HG03175 (cell line): ENCODE results near the gene EVI2A.
"Not testable (repeated sequence)": the region's sequence is repeated elsewhere in the genome, so short reads cannot be mapped to it uniquely, and the experiment has no call there.

Experiments
- ATAC-seq: cut with Tn5 transposase; IDR thresholded peaks from one replicate; pipeline ENCODE4 v1.9.1; 2021; ENCODE audit warnings: mild to moderate bottlenecking, moderate library complexity; ENCODE audit not compliant: unreplicated experiment

EVI2A gene, protein sequence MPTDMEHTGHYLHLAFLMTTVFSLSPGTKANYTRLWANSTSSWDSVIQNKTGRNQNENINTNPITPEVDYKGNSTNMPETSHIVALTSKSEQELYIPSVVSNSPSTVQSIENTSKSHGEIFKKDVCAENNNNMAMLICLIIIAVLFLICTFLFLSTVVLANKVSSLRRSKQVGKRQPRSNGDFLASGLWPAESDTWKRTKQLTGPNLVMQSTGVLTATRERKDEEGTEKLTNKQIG

DNA sequence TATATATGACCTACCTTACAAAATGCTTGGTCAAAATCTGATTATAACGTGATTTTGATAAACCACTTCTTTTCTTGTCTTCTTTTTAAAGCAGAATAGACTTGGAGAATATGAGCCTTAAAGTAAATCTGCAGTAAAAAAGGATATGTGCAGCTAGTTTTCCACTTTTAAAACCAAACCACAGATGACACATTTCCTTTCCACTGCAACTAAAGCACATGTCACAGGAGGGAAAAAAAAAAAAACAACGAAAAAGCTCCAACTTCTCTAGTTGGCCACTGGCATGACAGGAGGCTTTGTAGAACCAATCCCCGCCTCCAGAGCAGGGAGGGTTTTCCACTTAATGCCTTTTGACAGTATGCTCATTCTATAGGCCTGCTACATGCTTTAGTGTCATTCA is at the start of gene EVI2A:
EVI2A (minus strand) TSS at position 142 of the 400 bp plus-strand sequence. CDS start 2,609 bp downstream, outside the sequence.
- ATAC-seq = peak; percentile 60

DNA sequence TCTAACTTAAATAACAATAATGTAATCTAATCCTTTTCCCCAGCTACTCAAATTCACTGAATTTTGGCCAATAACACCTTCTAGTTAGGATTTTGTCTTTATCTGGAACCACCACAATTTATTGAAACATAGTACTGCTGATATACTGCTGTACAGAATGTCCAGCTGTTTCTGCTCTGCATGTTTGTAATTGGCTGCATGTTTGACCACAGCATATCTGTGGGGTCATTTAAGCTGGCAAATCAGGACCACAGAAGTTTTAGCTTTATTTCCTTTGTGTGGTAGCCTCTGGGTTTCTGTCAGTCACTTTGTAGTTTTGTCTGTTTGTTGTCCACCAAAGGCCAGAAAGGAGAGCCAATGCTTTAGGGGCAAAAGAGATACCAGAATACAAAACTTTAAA is 47.8 kb upstream of the EVI2A start:
- ATAC-seq = no peak

DNA sequence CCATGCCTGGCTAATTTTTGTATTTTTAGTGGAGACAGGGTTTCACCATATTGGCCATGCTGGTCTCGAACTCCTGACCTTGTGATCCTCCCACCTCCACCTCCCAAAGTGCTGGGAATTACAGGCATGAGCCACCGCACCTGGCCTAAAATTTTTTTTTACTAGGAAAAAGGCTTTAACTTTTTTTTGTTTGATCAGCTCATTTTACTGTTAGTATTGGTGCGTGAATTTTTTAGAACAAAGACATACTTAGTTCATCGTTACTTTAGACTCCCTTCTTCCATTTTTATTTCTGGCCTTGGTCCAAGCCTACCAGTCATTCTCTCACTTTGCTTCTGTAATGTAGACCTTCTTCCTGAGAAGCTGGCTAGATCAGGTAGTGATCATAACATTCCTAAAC is 44.7 kb upstream of the EVI2A start:
- no peak for ATAC-seq

DNA sequence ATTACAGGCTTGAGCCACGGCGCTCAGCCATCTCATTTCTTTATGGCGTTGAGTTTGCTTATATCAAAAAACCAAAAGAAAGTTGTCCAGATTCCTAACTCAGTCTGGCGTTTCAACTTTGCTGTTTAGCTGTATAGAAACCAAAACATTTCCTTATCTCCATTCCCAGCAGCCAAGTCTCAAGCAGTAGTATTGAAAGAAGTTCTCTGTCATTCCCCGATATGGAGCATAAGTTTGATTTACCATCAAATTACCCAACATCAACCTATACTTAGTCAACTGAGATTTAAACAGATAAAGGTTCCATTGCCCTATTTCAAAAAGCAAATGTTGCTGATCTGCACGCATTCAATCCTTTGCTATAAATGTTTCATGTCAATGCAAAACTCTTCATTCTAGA is 42.6 kb upstream of the EVI2A start:
- ATAC-seq = no peak

DNA sequence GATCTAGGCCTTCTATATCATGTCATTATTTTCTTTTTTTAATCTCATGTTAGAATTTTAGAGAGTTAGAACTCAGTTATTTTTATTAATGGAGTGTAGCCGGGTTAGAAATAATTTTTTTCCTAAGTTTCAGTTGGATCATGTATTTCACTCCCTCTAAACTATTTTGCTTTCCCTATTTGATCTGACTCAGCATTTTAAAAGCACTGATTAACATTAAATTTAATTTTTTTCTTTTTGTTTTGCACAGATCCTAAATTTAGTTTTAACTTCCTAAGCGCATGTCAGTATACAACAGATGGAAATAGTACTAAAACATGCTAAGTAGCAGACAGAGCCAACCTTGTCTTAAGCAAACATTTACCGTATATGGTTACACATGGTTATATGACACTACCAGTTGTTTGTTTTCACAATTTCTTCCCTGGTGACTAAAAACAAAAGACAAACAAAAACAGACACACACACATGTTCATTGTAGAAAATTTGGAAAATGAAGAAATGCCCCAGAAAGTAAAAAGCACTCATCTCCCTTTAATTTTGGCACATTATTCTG is 36.5 kb upstream of the EVI2A start:
- no peak for ATAC-seq

DNA sequence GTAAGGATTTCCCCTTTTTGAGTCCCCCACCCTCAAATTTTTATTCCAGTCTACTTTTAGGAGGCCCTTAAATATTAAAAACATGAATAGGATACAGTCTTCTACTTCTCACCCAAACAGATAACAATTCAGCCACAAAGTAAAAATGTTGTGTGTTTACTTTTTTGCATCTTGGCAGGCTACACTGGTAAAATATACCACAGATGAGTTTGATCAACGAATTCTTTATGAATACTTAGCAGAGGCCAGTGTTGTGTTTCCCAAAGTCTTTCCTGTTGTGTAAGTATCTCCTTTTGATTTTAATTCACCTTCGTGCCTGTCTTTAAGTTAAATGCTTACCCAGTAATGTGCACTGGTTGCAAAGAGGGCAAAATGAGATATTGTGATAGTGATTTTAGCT is 35.7 kb upstream of the EVI2A start:
- ATAC-seq = no peak

DNA sequence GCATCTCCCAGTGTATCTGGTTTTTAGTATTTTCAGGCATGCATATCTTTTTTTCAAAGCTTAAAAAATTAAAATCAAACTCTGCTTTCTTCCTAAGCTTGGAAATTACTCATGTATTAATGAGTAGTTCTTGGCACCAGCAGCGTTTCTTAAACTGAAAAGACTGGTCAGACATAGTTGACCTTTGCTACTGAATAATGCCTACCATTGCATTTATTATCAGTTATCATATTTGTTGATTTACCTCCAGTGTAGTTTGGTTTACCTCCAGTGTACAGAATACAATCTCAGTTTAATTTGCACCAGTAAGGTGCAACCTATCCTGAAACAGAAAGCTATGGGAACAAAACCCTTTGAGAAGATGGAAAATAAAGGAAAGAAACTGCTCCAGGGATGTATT is 34.5 kb upstream of the EVI2A start:
- ATAC-seq = no peak

DNA sequence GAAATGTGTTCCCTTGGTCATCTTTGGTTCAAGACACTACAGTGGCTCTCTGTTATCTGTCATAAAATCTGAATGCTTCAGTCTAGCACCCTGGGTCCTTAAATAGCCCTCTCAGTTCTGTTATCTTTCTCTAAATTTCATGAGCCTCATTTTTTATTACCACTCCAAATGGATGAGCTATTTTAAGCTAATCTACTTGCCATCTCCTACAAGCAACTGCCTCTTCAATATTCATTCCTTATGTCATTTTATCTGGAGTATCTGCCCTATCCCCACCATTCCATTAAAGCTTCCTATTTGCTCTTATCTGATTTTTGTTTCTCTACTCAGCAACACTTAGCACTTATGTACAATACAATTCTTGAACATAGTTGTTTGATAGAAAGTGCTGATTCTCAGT is 28.0 kb upstream of the EVI2A start:
- ATAC-seq = no peak

DNA sequence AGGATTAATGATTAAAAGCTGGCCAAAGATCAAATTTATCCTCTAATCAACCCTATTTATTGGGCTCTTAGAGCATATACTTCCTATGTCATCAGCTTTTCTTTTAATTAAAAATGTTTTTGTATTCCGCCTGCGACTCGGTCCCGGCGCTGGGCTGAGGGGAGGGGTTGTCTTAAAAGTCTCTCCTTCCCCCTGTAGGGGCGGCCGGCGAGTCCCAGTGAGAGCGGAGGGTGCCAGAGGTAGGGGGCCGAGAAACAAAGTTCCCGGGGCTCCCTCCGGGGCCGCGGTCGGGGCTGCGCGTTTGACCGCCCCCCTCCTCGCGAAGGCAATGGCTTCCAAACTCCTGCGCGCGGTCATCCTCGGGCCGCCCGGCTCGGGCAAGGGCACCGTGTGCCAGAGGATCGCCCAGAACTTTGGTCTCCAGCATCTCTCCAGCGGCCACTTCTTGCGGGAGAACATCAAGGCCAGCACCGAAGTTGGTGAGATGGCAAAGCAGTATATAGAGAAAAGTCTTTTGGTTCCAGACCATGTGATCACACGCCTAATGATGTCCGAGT is 23.8 kb upstream of the EVI2A start:
- not testable (repeated sequence) for ATAC-seq

DNA sequence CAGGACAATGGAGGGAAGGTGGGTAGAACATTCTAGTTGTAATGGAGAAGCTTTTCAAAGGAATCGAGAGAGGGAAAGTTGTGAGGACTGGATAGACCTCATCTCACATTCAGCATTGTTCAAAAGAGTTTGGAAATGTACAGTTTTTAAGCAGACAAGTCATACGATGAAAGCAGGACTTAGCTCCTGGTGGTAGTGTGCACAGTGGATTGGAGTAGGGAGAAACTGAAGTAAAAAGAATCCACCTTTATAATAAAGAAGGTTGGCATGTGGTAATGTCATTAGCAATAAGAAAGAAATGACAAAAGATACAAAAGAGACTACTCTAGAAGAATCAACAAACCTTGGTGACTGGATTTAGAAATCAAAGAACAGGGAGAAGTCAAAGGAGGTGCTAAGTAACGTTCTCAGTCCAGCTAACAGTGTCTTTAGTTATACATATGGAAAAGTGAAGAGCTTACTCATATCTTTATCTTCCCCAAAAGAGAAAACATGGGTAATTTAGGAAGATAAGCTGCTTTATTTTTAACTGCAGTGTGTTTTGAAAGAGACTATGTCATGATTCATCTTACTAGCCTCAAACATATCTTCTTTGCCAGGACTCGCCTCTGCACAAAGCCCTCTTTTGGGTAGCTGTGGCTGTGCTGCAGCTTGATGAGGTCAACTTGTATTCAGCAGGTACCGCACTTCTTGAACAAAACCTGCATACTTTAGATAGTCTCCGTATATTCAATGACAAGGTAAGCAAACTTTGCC is 18.7 kb upstream of the EVI2A start:
- ATAC-seq = no peak

DNA sequence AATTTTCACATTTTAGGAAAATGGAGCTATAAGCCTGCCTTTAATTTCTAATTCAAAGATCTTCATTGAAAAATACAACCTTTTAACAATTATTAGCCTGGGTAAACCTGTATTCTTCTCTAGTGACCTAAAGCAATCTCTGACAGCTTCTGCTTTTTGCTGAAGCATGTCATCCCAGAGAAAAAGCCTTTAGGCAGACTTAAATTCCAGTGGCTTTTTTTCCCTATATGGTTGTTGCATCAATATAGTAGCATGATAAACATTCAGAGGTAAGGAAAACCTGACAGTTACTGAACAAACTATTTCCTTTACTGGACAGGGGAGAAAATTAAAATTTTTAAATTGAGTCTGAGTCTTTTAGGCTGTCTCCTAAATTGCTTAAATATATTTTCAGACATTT is 7.8 kb upstream of the EVI2A start:
- ATAC-seq = no peak

DNA sequence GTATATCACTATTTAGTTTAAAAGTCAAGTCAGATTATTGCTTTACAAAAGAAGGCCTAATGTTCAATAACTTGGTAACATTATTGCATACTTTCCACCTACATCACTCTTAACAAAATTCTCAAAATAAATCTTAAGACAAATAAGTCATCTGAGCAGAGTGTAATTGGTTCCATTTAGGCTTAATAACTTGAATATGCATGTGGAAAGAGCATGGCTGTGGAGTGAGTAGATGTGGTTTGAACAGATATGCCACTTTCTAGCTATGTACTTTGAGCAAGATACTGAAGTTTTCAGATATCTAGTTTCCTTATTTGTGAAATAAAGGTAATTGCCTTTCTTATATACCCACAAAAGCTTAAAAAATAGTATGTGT is 6.7 kb upstream of the EVI2A start:
- no peak for ATAC-seq

DNA sequence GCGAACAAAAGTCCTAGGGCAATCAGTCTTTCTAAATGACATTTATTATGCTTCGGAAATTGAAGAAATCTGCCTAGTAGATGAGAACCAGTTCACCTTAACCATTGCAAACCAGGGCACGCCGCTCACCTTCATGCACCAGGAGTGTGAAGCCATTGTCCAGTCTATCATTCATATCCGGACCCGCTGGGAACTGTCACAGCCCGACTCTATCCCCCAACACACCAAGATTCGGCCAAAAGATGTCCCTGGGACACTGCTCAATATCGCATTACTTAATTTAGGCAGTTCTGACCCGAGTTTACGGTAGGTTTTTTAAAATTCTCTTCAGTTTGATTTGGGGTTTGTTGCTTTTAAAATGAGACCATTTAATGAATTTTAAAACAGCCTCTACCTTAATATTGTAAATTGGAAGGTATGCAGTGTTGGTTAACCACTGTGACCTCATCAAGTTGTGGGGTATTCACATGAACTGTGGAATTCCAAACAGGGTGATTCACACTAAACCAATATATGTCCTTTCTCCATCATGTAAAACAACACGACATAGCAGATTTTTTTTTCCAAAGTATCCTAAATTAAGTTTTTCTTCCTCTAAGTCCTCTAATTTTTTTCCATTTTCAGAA is 6.2 kb upstream of the EVI2A start:
- no peak for ATAC-seq

DNA sequence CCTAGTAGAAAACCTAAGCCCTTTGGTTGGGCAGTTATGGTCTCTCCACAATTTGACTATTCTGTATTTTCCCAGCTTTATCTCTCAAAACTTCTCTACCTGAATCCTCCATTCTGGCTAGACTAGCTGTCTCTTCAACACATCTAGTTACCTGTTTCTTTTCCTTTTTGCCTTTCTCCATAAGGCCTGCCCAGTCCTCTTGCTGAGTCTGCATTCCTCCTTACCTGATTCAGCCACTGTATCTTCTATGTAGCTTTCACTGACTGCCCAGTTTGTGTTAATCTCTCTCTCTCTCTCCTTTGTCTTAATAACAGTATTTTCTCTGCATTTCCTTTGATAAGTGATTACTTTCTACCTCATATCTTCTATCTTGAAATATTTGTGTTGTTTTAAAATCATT is 2.1 kb upstream of the EVI2A start:
- ATAC-seq = no peak

DNA sequence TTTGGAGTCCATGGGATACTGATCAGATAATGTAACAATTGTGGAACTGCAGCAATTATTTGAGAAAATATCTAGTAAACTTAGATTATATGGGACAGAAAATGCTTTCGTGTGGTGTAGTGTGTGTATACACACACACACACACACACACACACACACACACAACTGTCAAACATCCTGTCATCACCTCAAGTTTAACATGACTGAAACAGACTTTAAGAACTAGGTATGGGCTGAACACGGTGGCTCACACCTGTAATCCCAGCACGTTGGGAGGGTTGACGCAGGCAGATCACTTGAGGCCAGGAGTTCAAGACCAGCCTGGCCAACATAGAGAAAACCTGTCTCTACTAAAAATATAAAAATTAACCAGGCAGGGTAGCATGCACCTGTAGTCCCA is 544 bp upstream of the EVI2A start:
- ATAC-seq = no peak

DNA sequence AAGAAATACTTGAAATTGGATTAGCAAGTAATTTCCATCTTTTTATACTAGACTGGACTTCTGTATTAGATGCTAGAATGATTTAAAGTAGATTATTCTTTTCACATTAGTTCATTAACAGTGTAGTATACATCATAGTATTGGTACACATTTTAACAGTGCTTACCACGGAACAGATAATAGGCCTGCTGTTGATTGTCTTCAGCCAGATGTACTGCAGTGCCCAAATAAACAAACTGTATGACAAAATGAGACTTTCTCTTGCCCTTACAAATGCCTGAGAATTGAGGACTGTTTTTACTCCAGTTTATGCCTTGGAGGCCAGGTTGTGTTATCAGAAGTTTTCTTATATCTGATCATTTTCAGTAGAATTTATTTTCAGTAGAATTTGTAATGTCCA is 631 bp downstream of the EVI2A start:
- no peak for ATAC-seq

DNA sequence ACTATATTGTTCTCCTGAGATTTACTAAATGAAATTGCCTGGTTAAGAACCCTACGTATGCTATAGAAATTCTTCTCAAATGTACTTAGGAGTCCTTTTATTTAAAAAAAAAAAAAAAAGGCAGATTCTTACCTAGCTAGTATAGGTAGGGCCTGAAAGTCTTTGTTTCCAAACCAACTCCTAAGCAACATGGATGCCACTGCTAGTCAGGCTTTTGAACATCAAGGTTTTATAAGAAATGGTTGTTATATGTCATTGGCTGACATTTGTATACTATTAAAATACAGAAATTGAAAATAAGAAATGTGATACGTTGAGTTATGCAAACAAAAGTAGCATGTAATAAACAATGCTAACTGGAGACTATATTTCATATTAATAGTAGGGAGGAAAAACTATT is 1.2 kb downstream of the EVI2A start:
- ATAC-seq = no peak

DNA sequence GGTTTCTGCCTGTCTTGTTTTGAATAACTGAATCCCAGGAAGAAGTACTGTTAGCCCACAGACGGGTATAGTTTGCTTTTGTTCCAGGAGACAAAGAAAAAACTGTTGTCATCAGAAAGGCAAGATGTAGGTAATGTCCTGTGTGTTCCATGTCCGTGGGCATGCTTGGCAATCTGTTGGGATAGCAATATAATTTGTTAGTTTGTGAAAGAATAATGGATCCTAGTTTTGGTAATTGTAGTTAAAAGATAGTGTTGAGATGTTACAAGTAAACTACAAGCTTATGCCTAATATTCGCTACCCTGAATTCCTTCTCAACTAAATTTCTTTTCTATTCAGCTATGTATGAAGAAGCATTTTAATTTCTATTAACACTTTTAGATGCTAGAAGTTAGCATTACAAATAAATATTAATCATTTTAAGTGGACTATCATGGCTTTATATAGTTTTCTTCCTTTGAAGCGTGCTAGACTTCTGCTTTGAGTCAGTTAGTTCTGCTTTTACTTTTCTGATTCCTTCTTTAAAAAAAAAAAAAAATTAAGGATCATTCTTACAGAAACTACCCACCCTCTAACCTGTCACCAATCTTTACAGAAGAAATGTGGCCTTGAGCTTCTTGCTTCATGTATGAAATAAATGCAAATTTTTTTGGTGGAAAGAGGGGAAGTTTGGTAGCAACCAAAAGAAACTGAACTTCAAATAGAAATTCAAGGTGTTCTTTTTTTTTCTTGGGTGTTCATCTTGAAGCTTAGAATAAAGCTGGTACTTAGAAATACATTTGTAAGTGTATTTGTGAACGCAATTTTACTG is 2.4 kb downstream of the EVI2A start:
- ATAC-seq = no peak

DNA sequence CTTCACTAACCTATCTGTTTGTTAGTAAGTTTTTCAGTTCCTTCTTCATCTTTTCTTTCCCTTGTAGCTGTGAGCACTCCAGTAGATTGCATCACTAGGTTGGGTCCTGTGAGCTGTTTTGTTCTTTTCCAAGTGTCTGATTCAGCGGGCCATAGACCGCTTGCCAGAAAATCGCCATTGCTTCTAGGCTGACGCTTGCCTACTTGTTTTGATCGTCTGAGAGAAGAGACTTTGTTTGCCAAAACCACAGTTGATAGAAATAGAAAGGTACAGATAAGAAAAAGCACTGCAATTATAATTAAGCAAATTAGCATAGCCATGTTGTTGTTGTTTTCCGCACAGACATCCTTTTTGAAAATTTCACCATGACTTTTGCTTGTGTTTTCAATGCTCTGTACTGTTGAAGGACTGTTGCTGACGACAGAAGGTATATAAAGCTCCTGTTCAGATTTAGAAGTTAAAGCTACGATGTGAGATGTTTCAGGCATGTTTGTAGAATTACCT is 3.1 kb downstream of the EVI2A start:
- ATAC-seq = peak; percentile 32

DNA sequence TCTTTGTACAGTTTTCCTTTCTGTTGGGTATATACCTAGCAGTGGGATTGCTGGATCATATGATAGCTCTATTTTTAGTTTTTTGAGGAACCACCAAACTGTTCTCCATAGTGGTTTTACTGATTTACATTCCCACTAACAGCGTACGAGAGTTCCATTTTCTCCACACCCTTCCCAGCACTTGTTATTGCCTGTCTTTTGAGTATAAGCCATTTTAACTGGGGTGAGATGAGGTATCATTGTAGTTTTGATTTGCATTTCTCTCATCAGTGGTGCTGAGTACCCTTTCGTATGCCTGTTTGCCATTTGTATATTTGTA is 6.7 kb downstream of the EVI2A start:
- ATAC-seq = no peak
